GM19351 (cell line): ENCODE data around the gene RCAN1.
A peak's percentile ranks its signal among the peaks of the same experiment; 100 is the strongest.

Experiments used
- ATAC-seq: cut with Tn5 transposase; IDR thresholded peaks from one replicate; pipeline ENCODE4 v1.9.1; 2021; ENCODE audit warnings: mild to moderate bottlenecking, moderate library complexity; ENCODE audit not compliant: unreplicated experiment

The RCAN1 gene

GRCh38 chr21:34602061-34602460 is 12.9 kb downstream of the RCAN1 start:
- no peak for ATAC-seq

GRCh38 chr21:34599534-34600101 is 15.3 kb downstream of the RCAN1 start:
- no peak for ATAC-seq

- ATAC-seq = no peak
Measured at GRCh38 chr21:34598931-34599400, 15.9 kb downstream of the RCAN1 start.

GRCh38 chr21:34597406-34597805 is 17.5 kb downstream of the RCAN1 start:
- ATAC-seq = no peak

GRCh38 chr21:34596561-34597271 is 18.2 kb downstream of the RCAN1 start:
- no peak for ATAC-seq

- no peak for ATAC-seq
Measured at GRCh38 chr21:34595457-34595856, 19.5 kb downstream of the RCAN1 start.

- ATAC-seq = no peak
Measured at GRCh38 chr21:34594566-34595234, 20.2 kb downstream of the RCAN1 start.

GRCh38 chr21:34593954-34594531 is 20.9 kb downstream of the RCAN1 start:
- no peak for ATAC-seq

- no peak for ATAC-seq
Measured at GRCh38 chr21:34593423-34593822, 21.5 kb downstream of the RCAN1 start.

GRCh38 chr21:34592120-34592955 is 22.6 kb downstream of the RCAN1 start:
- ATAC-seq = no peak

GRCh38 chr21:34590520-34590919 is 24.4 kb downstream of the RCAN1 start:
- no peak for ATAC-seq

- no peak for ATAC-seq
Measured at GRCh38 chr21:34589511-34590282, 25.2 kb downstream of the RCAN1 start.

- no peak for ATAC-seq
Measured at GRCh38 chr21:34583926-34584563, 30.9 kb downstream of the RCAN1 start.

GRCh38 chr21:34582506-34583150 is 32.3 kb downstream of the RCAN1 start:
- ATAC-seq = peak; percentile 73

GRCh38 chr21:34580181-34580700 is 34.7 kb downstream of the RCAN1 start:
- no peak for ATAC-seq

- ATAC-seq = no peak
Measured at GRCh38 chr21:34579411-34579810, 35.5 kb downstream of the RCAN1 start.

GRCh38 chr21:34576041-34576511 is 38.8 kb downstream of the RCAN1 start:
- ATAC-seq = no peak

GRCh38 chr21:34574601-34575529 is 40.0 kb downstream of the RCAN1 start:
- no peak for ATAC-seq
